ENCODE data around the gene PSMF1. TPM values are rescaled to one million over a fixed set of nuclear protein-coding genes. Genes with fewer than 3 reads are reported as not detected.

The PSMF1 gene
- total RNA-seq (2014; rRNA removed; shearing (Covaris generic); ENCODE audit: low replicate concordance): 26.3 and 39.1 TPM in 2 replicates

- H3K9me3 ChIP-seq (ENCODE audit: low read length): no peaks in the 10 kb centered on the region
- H3K9ac ChIP-seq (ENCODE audit: low read length): peak within 1 kb of the TSS; percentile 87
- peaks cover 46% of the 10 kb centered on the region for H3K4me1 ChIP-seq (ENCODE audit: low read length)
- peak within 1 kb of the TSS; percentile 85 for H2AFZ ChIP-seq (ENCODE audit: low read length)
- no peaks in the 10 kb centered on the region for H3K27me3 ChIP-seq (ENCODE audit: low read length)
- H3K79me2 ChIP-seq (ENCODE audit: low read length): peaks cover 56% of the 10 kb centered on the region
- H3K36me3 ChIP-seq (ENCODE audit: insufficient read depth, low read length): peaks cover 8% of the 10 kb centered on the region; the same call in 1 of the 2 replicates
- H3K27ac ChIP-seq (ENCODE audit: low read length): peak within 1 kb of the TSS; percentile 60
- DNase-seq: peak; percentile 98
- H3K4me3 ChIP-seq (ENCODE audit: low read length): peak within 1 kb of the TSS; percentile 90
- peaks cover 8% of the 10 kb centered on the region; the same call in 1 of the 2 replicates for H4K20me1 ChIP-seq (ENCODE audit: insufficient read depth, low read depth, low read length)
- H3K4me2 ChIP-seq (ENCODE audit: low read depth, low read length, poor library complexity, severe bottlenecking): peak within 1 kb of the TSS; percentile 97
- no peaks in the 10 kb centered on the region for H3K9me2 ChIP-seq (replicated peaks; ENCODE audit: insufficient read depth, low read length)
These were observed at the start of gene PSMF1 for GRCh38 chr20:1118336-1119127. Gene PSMF1 (plus strand): TSS chr20:1118602. CDS start chr20:1118774, 172 bp downstream.

- Histone ChIP-seq H3K9ac (ENCODE audit: low read length) (no peak overlapping the region), H3K27me3 (ENCODE audit: low read length) (no peaks in the 10 kb centered on the region), H3K27ac (ENCODE audit: low read length) (no peak overlapping the region), H3K4me3 (ENCODE audit: low read length) (no peak overlapping the region), H3K4me1 (ENCODE audit: low read length) (0 out of 2 replicates have a peak, but pooled peaks cover 2% of the 10 kb centered on the region), H3K79me2 (ENCODE audit: low read length) (no peaks in the 10 kb centered on the region), H3K9me2 (replicated peaks; ENCODE audit: insufficient read depth, low read length) (no peaks in the 10 kb centered on the region), H3K9me3 (ENCODE audit: low read length) (no peaks in the 10 kb centered on the region), H4K20me1 (ENCODE audit: insufficient read depth, low read depth, low read length) (no peaks in the 10 kb centered on the region), H3K4me2 (ENCODE audit: low read depth, low read length, poor library complexity, severe bottlenecking) (no peak overlapping the region), H2AFZ (ENCODE audit: low read length) (no peak overlapping the region), H3K36me3 (ENCODE audit: insufficient read depth, low read length) (no peaks in the 10 kb centered on the region)
- DNase-seq: no peak
These were observed 46.1 kb upstream of the PSMF1 start for GRCh38 chr20:1072258-1072657.

GRCh38 chr20:1075616-1076015 is 42.8 kb upstream of the PSMF1 start:
- Histone ChIP-seq H3K4me2 (ENCODE audit: low read depth, low read length, poor library complexity, severe bottlenecking) (no peak overlapping the region), H3K4me3 (ENCODE audit: low read length) (no peak overlapping the region), H3K4me1 (ENCODE audit: low read length) (0 out of 2 replicates have a peak, but pooled peaks cover 2% of the 10 kb centered on the region)

GRCh38 chr20:1081891-1082290 is 36.5 kb upstream of the PSMF1 start:
- no peaks in the 10 kb centered on the region for H3K9me2 ChIP-seq (replicated peaks; ENCODE audit: insufficient read depth, low read length)
- H3K4me2 ChIP-seq (ENCODE audit: low read depth, low read length, poor library complexity, severe bottlenecking): no peak overlapping the region
- H3K36me3 ChIP-seq (ENCODE audit: insufficient read depth, low read length): no peaks in the 10 kb centered on the region
- H3K4me1 ChIP-seq (ENCODE audit: low read length): peaks cover 19% of the 10 kb centered on the region
- no peaks in the 10 kb centered on the region for H3K79me2 ChIP-seq (ENCODE audit: low read length)
- H2AFZ ChIP-seq (ENCODE audit: low read length): no peak overlapping the region
- DNase-seq: no peak
- H3K27ac ChIP-seq (ENCODE audit: low read length): no peak overlapping the region
- no peak overlapping the region for H3K4me3 ChIP-seq (ENCODE audit: low read length)
- no peak overlapping the region for H3K9ac ChIP-seq (ENCODE audit: low read length)
- H4K20me1 ChIP-seq (ENCODE audit: insufficient read depth, low read depth, low read length): no peaks in the 10 kb centered on the region
- no peaks in the 10 kb centered on the region for H3K27me3 ChIP-seq (ENCODE audit: low read length)
- no peaks in the 10 kb centered on the region for H3K9me3 ChIP-seq (ENCODE audit: low read length)

More at GRCh38 chr20:1075616-1076015, 42.8 kb upstream of the PSMF1 start:
- no peak for DNase-seq
- Histone ChIP-seq H3K9me3 (ENCODE audit: low read length) (no peaks in the 10 kb centered on the region), H3K79me2 (ENCODE audit: low read length) (no peaks in the 10 kb centered on the region), H3K27ac (ENCODE audit: low read length) (no peak overlapping the region), H3K9me2 (replicated peaks; ENCODE audit: insufficient read depth, low read length) (no peaks in the 10 kb centered on the region), H4K20me1 (ENCODE audit: insufficient read depth, low read depth, low read length) (no peaks in the 10 kb centered on the region), H3K27me3 (ENCODE audit: low read length) (no peaks in the 10 kb centered on the region), H3K9ac (ENCODE audit: low read length) (no peak overlapping the region), H2AFZ (ENCODE audit: low read length) (no peak overlapping the region), H3K36me3 (ENCODE audit: insufficient read depth, low read length) (no peaks in the 10 kb centered on the region)

- DNase-seq: peak; percentile 60
These were observed 34.8 kb upstream of the PSMF1 start for GRCh38 chr20:1083431-1084080.

GRCh38 chr20:1085492-1086276 is 32.7 kb upstream of the PSMF1 start:
- H4K20me1 ChIP-seq (ENCODE audit: insufficient read depth, low read depth, low read length): no peaks in the 10 kb centered on the region
- no peak overlapping the region for H3K4me3 ChIP-seq (ENCODE audit: low read length)
- 0 out of 2 replicates have a peak, but pooled peaks cover 5% of the 10 kb centered on the region for H3K27me3 ChIP-seq (ENCODE audit: low read length)
- peaks cover 24% of the 10 kb centered on the region for H3K4me1 ChIP-seq (ENCODE audit: low read length)
- no peaks in the 10 kb centered on the region for H3K79me2 ChIP-seq (ENCODE audit: low read length)
- H3K9me2 ChIP-seq (replicated peaks; ENCODE audit: insufficient read depth, low read length): no peaks in the 10 kb centered on the region
- H2AFZ ChIP-seq (ENCODE audit: low read length): no peak overlapping the region
- no peak overlapping the region for H3K27ac ChIP-seq (ENCODE audit: low read length)
- H3K36me3 ChIP-seq (ENCODE audit: insufficient read depth, low read length): no peaks in the 10 kb centered on the region
- no peak overlapping the region for H3K4me2 ChIP-seq (ENCODE audit: low read depth, low read length, poor library complexity, severe bottlenecking)
- no peak for DNase-seq
- no peaks in the 10 kb centered on the region; the same call in 1 of the 2 replicates for H3K9me3 ChIP-seq (ENCODE audit: low read length)
- no peak overlapping the region for H3K9ac ChIP-seq (ENCODE audit: low read length)

More at GRCh38 chr20:1083431-1084080, 34.8 kb upstream of the PSMF1 start:
- Histone ChIP-seq H3K79me2 (ENCODE audit: low read length) (no peaks in the 10 kb centered on the region), H3K9ac (ENCODE audit: low read length) (no peak overlapping the region), H3K36me3 (ENCODE audit: insufficient read depth, low read length) (no peaks in the 10 kb centered on the region), H3K27ac (ENCODE audit: low read length) (no peak overlapping the region), H3K9me2 (replicated peaks; ENCODE audit: insufficient read depth, low read length) (no peaks in the 10 kb centered on the region), H3K4me2 (ENCODE audit: low read depth, low read length, poor library complexity, severe bottlenecking) (no peak overlapping the region), H3K27me3 (ENCODE audit: low read length) (0 out of 2 replicates have a peak, but pooled peaks cover under 1% of the 10 kb centered on the region), H3K4me3 (ENCODE audit: low read length) (no peak overlapping the region), H4K20me1 (ENCODE audit: insufficient read depth, low read depth, low read length) (no peaks in the 10 kb centered on the region), H2AFZ (ENCODE audit: low read length) (no peak overlapping the region), H3K9me3 (ENCODE audit: low read length) (no peaks in the 10 kb centered on the region), H3K4me1 (ENCODE audit: low read length) (peaks cover 24% of the 10 kb centered on the region)

GRCh38 chr20:1086277-1087213 is 31.9 kb upstream of the PSMF1 start:
- DNase-seq: peak; percentile 56
- Histone ChIP-seq H3K36me3 (ENCODE audit: insufficient read depth, low read length) (no peaks in the 10 kb centered on the region), H3K4me3 (ENCODE audit: low read length) (no peak overlapping the region), H4K20me1 (ENCODE audit: insufficient read depth, low read depth, low read length) (no peaks in the 10 kb centered on the region), H3K9me3 (ENCODE audit: low read length) (no peaks in the 10 kb centered on the region; the same call in 1 of the 2 replicates), H2AFZ (ENCODE audit: low read length) (no peak overlapping the region), H3K27ac (ENCODE audit: low read length) (no peak overlapping the region), H3K4me1 (ENCODE audit: low read length) (peaks cover 24% of the 10 kb centered on the region), H3K9ac (ENCODE audit: low read length) (no peak overlapping the region), H3K27me3 (ENCODE audit: low read length) (0 out of 2 replicates have a peak, but pooled peaks cover 5% of the 10 kb centered on the region), H3K79me2 (ENCODE audit: low read length) (no peaks in the 10 kb centered on the region), H3K9me2 (replicated peaks; ENCODE audit: insufficient read depth, low read length) (no peaks in the 10 kb centered on the region), H3K4me2 (ENCODE audit: low read depth, low read length, poor library complexity, severe bottlenecking) (no peak overlapping the region)
